Panc1 (cell line): ENCODE results near the gene TOM1. TPM values are rescaled to one million over a fixed set of nuclear protein-coding genes. Genes with fewer than 3 reads are reported as not detected.

ENCODE experiments used
- ATAC-seq: fragments of 200-7000 bp; cut with Tn5 transposase; 2 replicates; pipeline ENCODE4 v1.9.1; 2020; ENCODE audit warnings: mild to moderate bottlenecking, moderate library complexity
- BruUV-seq: library from RNA; stranded (reverse); fragments of 400-500 nt; replicated peaks from 2 replicates; lab custom pipeline; 2021; lab: Mats Ljungman, UMichigan
- CTCF ChIA-PET: fragments of 300-600 bp; sonication (Branson Sonifier 250); formaldehyde crosslinking; loops from one replicate; lab custom pipeline; 2022; ENCODE audit warnings: antibody characterized with exemption; lab: Charles Lee
- POLR2A ChIA-PET: fragments of 300-600 bp; sonication (Branson Sonifier 250); formaldehyde crosslinking; loops from one replicate; lab custom pipeline; 2022; ENCODE audit warnings: antibody characterized with exemption; lab: Charles Lee
- DNase-seq: peaks from one replicate; pipeline ENCODE4 v3.0.0-alpha.2; 2010; ENCODE audit warnings: low read depth, low spot score
- H3K27ac ChIP-seq: 2 replicates; pipeline ENCODE4 v1.5.1; 2011; ENCODE audit warnings: mild to moderate bottlenecking, low read length, inconsistent platforms
- H3K27me3 ChIP-seq: fragments of 200-500 bp; sonication (Bioruptor generic); 2 replicates; pipeline ENCODE4 v1.6.0; 2014; ENCODE audit warnings: low read length, inconsistent platforms; ENCODE audit not compliant: control insufficient read depth, insufficient read depth
- H3K36me3 ChIP-seq: fragments of 200-500 bp; sonication (Bioruptor generic); 2 replicates; pipeline ENCODE4 v1.5.1; 2014; ENCODE audit warnings: inconsistent platforms, mild to moderate bottlenecking, low read length, moderate library complexity; ENCODE audit not compliant: control insufficient read depth, insufficient read depth
- H3K4me1 ChIP-seq: 2 replicates; pipeline ENCODE4 v1.5.1; 2011; ENCODE audit warnings: inconsistent platforms, mild to moderate bottlenecking, low read length, moderate library complexity; ENCODE audit not compliant: control insufficient read depth, insufficient read depth
- H3K4me3 ChIP-seq, 2 experiments: 2 replicates each; pipeline ENCODE4 v1.5.1; 2011 to 2012; ENCODE audit warnings: low read depth in 2 of 2, low read length in 2 of 2, mild to moderate bottlenecking in 2 of 2, inconsistent platforms in 1 of 2, moderate library complexity in 1 of 2
- H3K9me3 ChIP-seq: fragments of 200-500 bp; sonication (Bioruptor generic); 2 replicates; pipeline ENCODE4 v1.5.1; 2014; ENCODE audit warnings: low read depth, mild to moderate bottlenecking, inconsistent platforms, low read length, moderate library complexity; ENCODE audit not compliant: control insufficient read depth, insufficient read depth
- POLR2AphosphoS5 ChIP-seq: IDR thresholded peaks from 2 replicates; pipeline ENCODE4 v1.6.1; 2012; ENCODE audit warnings: mild to moderate bottlenecking, low read depth, low read length, moderate library complexity
- SIN3A ChIP-seq: IDR thresholded peaks from 2 replicates; pipeline ENCODE4 v1.6.1; 2012; ENCODE audit warnings: low read depth, mild to moderate bottlenecking, low read length, moderate library complexity, borderline replicate concordance; ENCODE audit not compliant: insufficient read depth
- TCF7L2 ChIP-seq: IDR thresholded peaks from 2 replicates; pipeline ENCODE4 v1.6.1; 2011; ENCODE audit warnings: mild to moderate bottlenecking, low read depth, low read length, inconsistent platforms
- in situ Hi-C: cut with HindIII; loops from 2 replicates; pipeline ENCODE4 v1.10.0; 2016; ENCODE audit warnings: low sequenced_read_pairs, low pct_unique_long_range_greater_than_20kb
- intact Hi-C: fragments of 100-400 bp; cut with micrococcal nuclease; formaldehyde crosslinking; loops from one replicate; pipeline ENCODE4 v1.10.0; 2022; ENCODE audit not compliant: unreplicated experiment
- total RNA-seq: library from RNA; stranded (reverse); gene quantifications from one replicate; pipeline ENCODE4 v1.2.1, GENCODE V29; 2021; ENCODE audit not compliant: unreplicated experiment
- TF ChIP-seq, protein P1 (sequence below): fragments of 450-650 bp; IDR thresholded peaks from 2 replicates; pipeline ENCODE4 v1.5.1; 2017; ENCODE audit warnings: mild to moderate bottlenecking
- TF ChIP-seq, protein P2 (sequence below), 2 experiments: IDR thresholded peaks; 2 replicates each; pipeline ENCODE4 v1.6.1; 2011 to 2012; ENCODE audit warnings: low read depth in 2 of 2, control low read depth in 1 of 2, low read length in 1 of 2, mild to moderate bottlenecking in 1 of 2, moderate library complexity in 1 of 2; ENCODE audit not compliant: insufficient read depth in 1 of 2

The TOM1 gene
- total RNA-seq, 1 experiment from 2014 or later: 32.7 TPM

DNA sequence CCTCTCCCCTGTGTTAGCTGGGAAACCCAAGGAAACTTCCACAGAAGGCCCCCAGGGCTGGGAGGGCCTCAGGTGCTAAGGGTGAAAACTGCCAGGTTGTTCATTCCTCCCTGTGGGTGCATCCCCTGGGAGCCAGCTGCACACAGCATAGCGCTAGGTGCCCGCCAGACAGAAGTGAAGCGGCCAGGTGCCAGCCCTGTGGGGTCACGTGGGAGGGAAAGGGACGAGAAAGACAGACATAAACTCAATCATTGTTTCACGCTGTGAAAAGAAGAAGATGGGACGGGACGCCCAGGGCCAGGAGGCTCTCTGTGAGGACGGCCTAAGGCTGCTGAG, 49.6 kb downstream of the TOM1 start:
- intact Hi-C loops: no loop called here
- ChIA-PET CTCF (no interaction called here), POLR2A (no interaction called here)
- Histone ChIP-seq H3K27ac (no peak overlapping the region), H3K36me3 (no peaks in the 10 kb centered on the region), H3K4me3 (no peak overlapping the region), H3K4me1 (peaks cover 24% of the 10 kb centered on the region), H3K9me3 (no peaks in the 10 kb centered on the region), H3K27me3 (no peaks in the 10 kb centered on the region)
- BruUV-seq: no TSS peak
- ATAC-seq (no peak), DNase-seq (no peak)
- in situ Hi-C loops: no loop called here
- TF ChIP-seq TCF7L2 (no peak), POLR2AphosphoS5 (no peak), SIN3A (no peak)
- TF ChIP-seq, protein P1, sequence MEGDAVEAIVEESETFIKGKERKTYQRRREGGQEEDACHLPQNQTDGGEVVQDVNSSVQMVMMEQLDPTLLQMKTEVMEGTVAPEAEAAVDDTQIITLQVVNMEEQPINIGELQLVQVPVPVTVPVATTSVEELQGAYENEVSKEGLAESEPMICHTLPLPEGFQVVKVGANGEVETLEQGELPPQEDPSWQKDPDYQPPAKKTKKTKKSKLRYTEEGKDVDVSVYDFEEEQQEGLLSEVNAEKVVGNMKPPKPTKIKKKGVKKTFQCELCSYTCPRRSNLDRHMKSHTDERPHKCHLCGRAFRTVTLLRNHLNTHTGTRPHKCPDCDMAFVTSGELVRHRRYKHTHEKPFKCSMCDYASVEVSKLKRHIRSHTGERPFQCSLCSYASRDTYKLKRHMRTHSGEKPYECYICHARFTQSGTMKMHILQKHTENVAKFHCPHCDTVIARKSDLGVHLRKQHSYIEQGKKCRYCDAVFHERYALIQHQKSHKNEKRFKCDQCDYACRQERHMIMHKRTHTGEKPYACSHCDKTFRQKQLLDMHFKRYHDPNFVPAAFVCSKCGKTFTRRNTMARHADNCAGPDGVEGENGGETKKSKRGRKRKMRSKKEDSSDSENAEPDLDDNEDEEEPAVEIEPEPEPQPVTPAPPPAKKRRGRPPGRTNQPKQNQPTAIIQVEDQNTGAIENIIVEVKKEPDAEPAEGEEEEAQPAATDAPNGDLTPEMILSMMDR: no peak
- TF ChIP-seq, protein P2, sequence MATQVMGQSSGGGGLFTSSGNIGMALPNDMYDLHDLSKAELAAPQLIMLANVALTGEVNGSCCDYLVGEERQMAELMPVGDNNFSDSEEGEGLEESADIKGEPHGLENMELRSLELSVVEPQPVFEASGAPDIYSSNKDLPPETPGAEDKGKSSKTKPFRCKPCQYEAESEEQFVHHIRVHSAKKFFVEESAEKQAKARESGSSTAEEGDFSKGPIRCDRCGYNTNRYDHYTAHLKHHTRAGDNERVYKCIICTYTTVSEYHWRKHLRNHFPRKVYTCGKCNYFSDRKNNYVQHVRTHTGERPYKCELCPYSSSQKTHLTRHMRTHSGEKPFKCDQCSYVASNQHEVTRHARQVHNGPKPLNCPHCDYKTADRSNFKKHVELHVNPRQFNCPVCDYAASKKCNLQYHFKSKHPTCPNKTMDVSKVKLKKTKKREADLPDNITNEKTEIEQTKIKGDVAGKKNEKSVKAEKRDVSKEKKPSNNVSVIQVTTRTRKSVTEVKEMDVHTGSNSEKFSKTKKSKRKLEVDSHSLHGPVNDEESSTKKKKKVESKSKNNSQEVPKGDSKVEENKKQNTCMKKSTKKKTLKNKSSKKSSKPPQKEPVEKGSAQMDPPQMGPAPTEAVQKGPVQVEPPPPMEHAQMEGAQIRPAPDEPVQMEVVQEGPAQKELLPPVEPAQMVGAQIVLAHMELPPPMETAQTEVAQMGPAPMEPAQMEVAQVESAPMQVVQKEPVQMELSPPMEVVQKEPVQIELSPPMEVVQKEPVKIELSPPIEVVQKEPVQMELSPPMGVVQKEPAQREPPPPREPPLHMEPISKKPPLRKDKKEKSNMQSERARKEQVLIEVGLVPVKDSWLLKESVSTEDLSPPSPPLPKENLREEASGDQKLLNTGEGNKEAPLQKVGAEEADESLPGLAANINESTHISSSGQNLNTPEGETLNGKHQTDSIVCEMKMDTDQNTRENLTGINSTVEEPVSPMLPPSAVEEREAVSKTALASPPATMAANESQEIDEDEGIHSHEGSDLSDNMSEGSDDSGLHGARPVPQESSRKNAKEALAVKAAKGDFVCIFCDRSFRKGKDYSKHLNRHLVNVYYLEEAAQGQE (IDR thresholded peaks at IDR 0.05; ENCODE audit: insufficient read depth in 1 of 2, low read depth in 2 of 2, low read length in 1 of 2): no peak

DNA sequence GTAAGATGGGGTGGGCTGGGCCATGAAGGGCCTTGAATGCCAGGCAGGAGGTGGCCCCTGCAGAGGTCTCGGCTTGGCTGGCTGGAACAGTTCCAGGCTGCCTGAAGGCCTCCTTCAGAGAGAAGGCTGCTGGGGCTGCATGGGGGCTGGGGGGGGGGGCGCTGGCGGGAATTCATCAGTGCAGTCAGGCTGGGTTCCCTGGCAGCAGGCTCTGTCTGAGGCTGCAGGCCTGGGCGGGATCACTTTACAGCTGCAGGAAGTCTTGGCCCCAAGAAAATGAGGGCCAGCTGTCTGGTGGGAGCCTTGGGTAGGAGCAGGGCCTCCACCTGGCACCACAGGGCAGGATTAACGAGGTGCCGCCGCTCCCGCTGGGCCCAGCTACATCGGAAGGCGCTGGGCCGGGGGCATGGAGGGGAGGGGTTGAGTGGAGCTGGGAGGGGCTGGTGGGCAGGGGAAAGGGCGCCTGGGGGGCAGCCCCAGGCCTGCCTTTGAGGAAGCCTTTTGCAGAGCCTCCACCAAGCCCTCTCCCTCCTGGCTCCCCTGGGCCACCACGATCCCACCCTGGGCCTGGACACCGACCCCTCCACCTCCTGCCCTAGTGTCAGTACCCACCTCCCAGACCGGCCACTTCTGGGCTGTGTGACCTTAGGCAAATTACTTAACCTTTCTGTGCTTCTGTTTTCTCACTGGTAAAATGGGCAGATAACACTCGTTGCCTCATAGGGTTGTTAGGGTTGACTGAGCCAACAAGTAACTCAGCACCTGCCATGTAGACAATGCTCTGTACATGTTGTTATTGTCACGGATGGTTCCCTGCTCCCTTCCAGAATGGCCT, 50.2 kb downstream of the TOM1 start:
- peaks cover 24% of the 10 kb centered on the region for H3K4me1 ChIP-seq
- TF ChIP-seq, protein P2 (IDR thresholded peaks at IDR 0.05; ENCODE audit: insufficient read depth in 1 of 2, low read depth in 2 of 2, low read length in 1 of 2): no peak
- TF ChIP-seq TCF7L2: no peak
- no peak for TF ChIP-seq POLR2AphosphoS5
- TF ChIP-seq, protein P1: no peak
- TF ChIP-seq SIN3A: no peak
- no peak overlapping the region for H3K4me3 ChIP-seq
- H3K27ac ChIP-seq: peak overlapping the region; percentile 77
- no TSS peak for BruUV-seq
- intact Hi-C loops (loop anchor here (5.0 to 10.0 kb wide), 2 partner anchors 47 to 235 kb away; no protein-coding TSS in a partner anchor), in situ Hi-C loops (no loop called here)
- ChIA-PET CTCF (interaction anchor here (1.0 kb wide), 1 partner anchor 234 kb away, joined by 3 read pairs; no protein-coding TSS in a partner anchor), POLR2A (no interaction called here)
- H3K36me3 ChIP-seq: no peaks in the 10 kb centered on the region
- DNase-seq (no peak), ATAC-seq (peak; percentile 5)
- H3K9me3 ChIP-seq: no peaks in the 10 kb centered on the region
- H3K27me3 ChIP-seq: no peaks in the 10 kb centered on the region
